Kidney (tissue), 14 donors: ENCODE results near the gene POLD3. TPM values are rescaled to one million over a fixed set of nuclear protein-coding genes. Genes with fewer than 3 reads are reported as not detected.

Source experiments
- DNase-seq, 5 donors: peaks; one replicate each; pipeline ENCODE4 v3.0.0-alpha.2; 2013 to 2020
- FAIRE-seq: peaks from 2 replicates; lab custom pipeline; 2012; peaks lifted over from hg19 to GRCh38; lab: Jason Lieb, UNC
- H3K27ac ChIP-seq, 2 donors: one replicate each; pipeline ENCODE4 v1.7.0; 2013; ENCODE audit warnings: low read depth in 2 of 2, low read length in 2 of 2, inconsistent platforms in 1 of 2
- H3K27me3 ChIP-seq: one replicate; pipeline ENCODE4 v1.7.1; 2013; ENCODE audit warnings: low read length, inconsistent platforms; ENCODE audit not compliant: control insufficient read depth, insufficient read depth
- H3K36me3 ChIP-seq, 3 donors: one replicate each; pipeline versions ENCODE4 v1.7.0 to v1.7.1; 2013; ENCODE audit warnings: low read length in 3 of 3, control low read depth in 1 of 3, inconsistent platforms in 1 of 3; ENCODE audit not compliant: insufficient read depth in 3 of 3, control insufficient read depth in 2 of 3
- H3K4me1 ChIP-seq, 3 donors: one replicate each; pipeline versions ENCODE4 v1.7.0 to v1.7.1; 2013; ENCODE audit warnings: low read length in 3 of 3, inconsistent platforms in 1 of 3, low read depth in 1 of 3; ENCODE audit not compliant: control insufficient read depth in 2 of 3, insufficient read depth in 2 of 3
- H3K4me3 ChIP-seq, 3 donors: one replicate each; pipeline versions ENCODE4 v1.7.0 to v1.8.1; 2013; ENCODE audit warnings: low read length in 3 of 3, control low read depth in 1 of 3, inconsistent platforms in 1 of 3
- H3K9ac ChIP-seq, 3 donors: one replicate each; pipeline versions ENCODE4 v1.7.0 to v1.7.1; 2013; ENCODE audit warnings: low read length in 3 of 3, control low read depth in 1 of 3, inconsistent platforms in 1 of 3
- H3K9me3 ChIP-seq, 3 donors: one replicate each; pipeline versions ENCODE4 v1.7.0 to v1.7.1; 2013; ENCODE audit warnings: low read length in 3 of 3, control low read depth in 1 of 3, inconsistent platforms in 1 of 3; ENCODE audit not compliant: control insufficient read depth in 2 of 3, insufficient read depth in 1 of 3
- CTCF ChIP-seq: IDR thresholded peaks from 3 replicates; pipeline ENCODE4 v1.5.1; 2012; ENCODE audit warnings: mild to moderate bottlenecking, moderate library complexity, borderline replicate concordance; ENCODE audit not compliant: insufficient read depth; ENCODE audit errors: extremely low read depth
- intact Hi-C: fragments of 100-400 bp; cut with DNase I; formaldehyde crosslinking; loops from one replicate; pipeline ENCODE4 v1.11.1; 2022
- polyA plus RNA-seq: library from polyadenylated mRNA; stranded (reverse); fragments of 350-450 nt; fragmentation: Illumina TruSeq; extraction: RNeasy Lipid Tissue Mini Kit (QIAGEN cat#74804); gene quantifications from one replicate; pipeline ENCODE4 v1.2.3, GENCODE V29; 2014; ENCODE audit warnings: low read depth, low replicate concordance; ENCODE audit not compliant: insufficient read depth
- total RNA-seq: library from RNA; stranded (reverse); fragmentation: NEBNext Ultra II Directional; extraction: Animal tissue kit (Norgen Biotek cat#: 25700); gene quantifications from one replicate; pipeline ENCODE4 v1.2.1, GENCODE V29; 2021
- donor health status: control.
- donor health status: control.
- donor health status: control.
- donor health status: control.
- donor health status: control.
- donor health status: DM: yes; HTN: yes; CAD: no.
- donor health status: Normal renal cell carcinoma (clear cell type).

POLD3 gene
- total and polyA plus RNA-seq, 2 donors from 2014 or later = 12.8 to 22.3 TPM

- no peaks in the 10 kb centered on the region for H3K9me3 ChIP-seq
- DNase-seq (no peak), FAIRE-seq (no peak)
- TF ChIP-seq CTCF = no peak
- H3K9ac ChIP-seq = no peak overlapping the region
- H3K4me3 ChIP-seq = no peak overlapping the region
- intact Hi-C loops = no loop called here
- no peaks in the 10 kb centered on the region for H3K27me3 ChIP-seq
- no peak overlapping the region for H3K27ac ChIP-seq
- H3K36me3 ChIP-seq = peaks cover 0 to 18% (median 12%) of the 10 kb centered on the region in 3 donors
- no peaks in the 10 kb centered on the region for H3K4me1 ChIP-seq
These were observed 49.5 kb downstream of the POLD3 start for GRCh38 chr11:74641905-74642304.

GRCh38 chr11:74642912-74643311 lies 50.5 kb downstream of the POLD3 start:
- FAIRE-seq (no peak), DNase-seq (no peak)
- no peaks in the 10 kb centered on the region for H3K9me3 ChIP-seq
- intact Hi-C loops = no loop called here
- no peak overlapping the region for H3K9ac ChIP-seq
- H3K27ac ChIP-seq = no peak overlapping the region
- H3K4me1 ChIP-seq = no peaks in the 10 kb centered on the region
- no peaks in the 10 kb centered on the region for H3K27me3 ChIP-seq
- H3K36me3 ChIP-seq = peaks cover 0 to 18% (median 12%) of the 10 kb centered on the region in 3 donors
- no peak for TF ChIP-seq CTCF
- H3K4me3 ChIP-seq = no peak overlapping the region

- H3K27ac ChIP-seq = no peak overlapping the region
- intact Hi-C loops = no loop called here
- no peaks in the 10 kb centered on the region for H3K4me1 ChIP-seq
- H3K4me3 ChIP-seq = no peak overlapping the region
- DNase-seq = no peak
- H3K9ac ChIP-seq = no peak overlapping the region
- H3K9me3 ChIP-seq = no peaks in the 10 kb centered on the region
- H3K36me3 ChIP-seq = peaks cover 0 to 18% (median 14%) of the 10 kb centered on the region in 3 donors
- no peak for FAIRE-seq
- no peaks in the 10 kb centered on the region for H3K27me3 ChIP-seq
- TF ChIP-seq CTCF = no peak
These were observed 51.7 kb downstream of the POLD3 start for GRCh38 chr11:74644081-74644480.

- intact Hi-C loops = no loop called here
- FAIRE-seq = no peak
- peaks cover 0 to 6% (median 2%) of the 10 kb centered on the region in 3 donors for H3K36me3 ChIP-seq
These were observed 53.8 kb downstream of the POLD3 start for GRCh38 chr11:74646215-74646614.

More at GRCh38 chr11:74646215-74646614, 53.8 kb downstream of the POLD3 start:
- Histone ChIP-seq H3K4me3 (no peak overlapping the region), H3K9ac (no peak overlapping the region), H3K27me3 (no peaks in the 10 kb centered on the region), H3K9me3 (no peaks in the 10 kb centered on the region), H3K4me1 (no peaks in the 10 kb centered on the region), H3K27ac (no peak overlapping the region)
- no peak for DNase-seq
- no peak for TF ChIP-seq CTCF
